A549 (cell line): ENCODE results near the gene TNFRSF13B. TPM values are rescaled to one million over a fixed set of nuclear protein-coding genes. Genes with fewer than 3 reads are reported as not detected.

Source experiments
- ATAC-seq, 2 experiments: fragments of 200-7000 bp in 1 of 2; fragments of >200 bp in 1 of 2; cut with Nextera tagmentation in 1 of 2; cut with Tn5 transposase in 1 of 2; 3 replicates each; pipeline versions ENCODE4 v1.8.0 to v1.9.1; 2018 to 2020; ENCODE audit warnings: mild to moderate bottlenecking in 1 of 2, moderate library complexity in 1 of 2
- CTCF ChIA-PET: fragments of 300-600 bp; sonication (Branson Sonifier 250); formaldehyde crosslinking; extraction: SDS; loops from one replicate; lab custom pipeline; 2021; ENCODE audit warnings: antibody characterized with exemption, inconsistent platforms; lab: Yijun Ruan, JAX
- POLR2A ChIA-PET: fragments of 350-600 bp; formaldehyde crosslinking; extraction: SDS; loops from one replicate; lab custom pipeline; 2021; ENCODE audit warnings: antibody characterized with exemption, inconsistent platforms; lab: Yijun Ruan, JAX
- DNase-seq, 2 experiments: peaks; one replicate each; pipeline versions ENCODE4 v3.0.0 to v3.0.0-alpha.2; 2011 to 2016; ENCODE audit warnings: low read depth in 1 of 2, low spot score in 1 of 2
- FAIRE-seq: peaks from 2 replicates; lab custom pipeline; 2011; peaks lifted over from hg19 to GRCh38; lab: Jason Lieb, UNC
- H3K27ac ChIP-seq, 2 experiments: fragments of >200 bp; sonication (Bioruptor Twin); formaldehyde crosslinking; 3 replicates each; pipeline ENCODE4 v1.5.1; 2016 to 2017
- H3K4me1 ChIP-seq: fragments of >200 bp; sonication (Bioruptor Twin); formaldehyde crosslinking; 3 replicates; pipeline ENCODE4 v1.6.1; 2016
- H3K4me2 ChIP-seq: fragments of >200 bp; sonication (Bioruptor Twin); formaldehyde crosslinking; 3 replicates; pipeline ENCODE4 v1.6.1; 2016
- H3K4me3 ChIP-seq: fragments of >200 bp; sonication (Bioruptor Twin); formaldehyde crosslinking; 3 replicates; pipeline ENCODE4 v1.5.1; 2016
- H3K9me3 ChIP-seq: fragments of >200 bp; sonication (Bioruptor Twin); formaldehyde crosslinking; 3 replicates; pipeline ENCODE4 v1.6.1; 2016
- ATOH8 ChIP-seq: fragments of 250-450 bp; sonication (Bioruptor Pico); IDR thresholded peaks from 2 replicates; pipeline ENCODE4 v1.5.0; 2020; ENCODE audit warnings: low read depth, mild to moderate bottlenecking, moderate library complexity
- BHLHE40 ChIP-seq: IDR thresholded peaks from 2 replicates; pipeline ENCODE4 v1.6.1; 2012; ENCODE audit warnings: low read depth, low read length, inconsistent platforms
- CHD4 ChIP-seq: fragments of 200-600 bp; sonication (generic); IDR thresholded peaks from 2 replicates; pipeline ENCODE4 v1.6.1; 2016; ENCODE audit warnings: antibody characterized with exemption, mild to moderate bottlenecking, borderline replicate concordance
- E2F6 ChIP-seq: IDR thresholded peaks from 2 replicates; pipeline ENCODE4 v1.6.1; 2012; ENCODE audit warnings: low read depth, borderline replicate concordance
- EHF ChIP-seq: fragments of 250-450 bp; sonication (Bioruptor Pico); IDR thresholded peaks from 2 replicates; pipeline ENCODE4 v1.5.0; 2020; ENCODE audit warnings: mild to moderate bottlenecking
- ELK1 ChIP-seq: fragments of 150-350 bp; IDR thresholded peaks from 2 replicates; pipeline ENCODE4 v1.6.1; 2014; ENCODE audit warnings: low read depth, mild to moderate bottlenecking, low read length
- HEYL ChIP-seq: fragments of 250-450 bp; sonication (Bioruptor Pico); IDR thresholded peaks from 2 replicates; pipeline ENCODE4 v1.8.0; 2021; ENCODE audit warnings: mild to moderate bottlenecking, moderate library complexity
- HOXB13 ChIP-seq: fragments of 250-450 bp; sonication (Bioruptor Pico); IDR thresholded peaks from 2 replicates; pipeline ENCODE4 v1.5.0; 2020; ENCODE audit warnings: low read depth, mild to moderate bottlenecking, moderate library complexity
- HOXB5 ChIP-seq: fragments of 250-450 bp; sonication (Bioruptor Pico); IDR thresholded peaks from 2 replicates; pipeline ENCODE4 v1.5.0; 2020; ENCODE audit warnings: mild to moderate bottlenecking, moderate library complexity
- JUN ChIP-seq, 2 experiments: fragments of >200 bp; sonication (Bioruptor Twin); formaldehyde crosslinking; IDR thresholded peaks; 2 replicates in 1 of 2; 3 replicates in 1 of 2; pipeline ENCODE4 v1.6.1; 2016 to 2017
- KDM5A ChIP-seq: fragments of 200-600 bp; sonication (generic); IDR thresholded peaks from 2 replicates; pipeline ENCODE4 v1.6.1; 2016; ENCODE audit warnings: antibody characterized with exemption, mild to moderate bottlenecking
- NR3C1 ChIP-seq: fragments of >200 bp; sonication (Bioruptor Twin); formaldehyde crosslinking; IDR thresholded peaks from 3 replicates; pipeline ENCODE4 v1.6.1; 2017
- POLR2AphosphoS2 ChIP-seq: conservative IDR thresholded peaks from 2 replicates; pipeline ENCODE4 v1.6.1; 2012; ENCODE audit warnings: low read length, improper control_type of control experiment, inconsistent platforms
- REST ChIP-seq: fragments of 200-600 bp; sonication (generic); IDR thresholded peaks from 2 replicates; pipeline ENCODE4 v1.6.1; 2016; ENCODE audit warnings: antibody characterized with exemption, mild to moderate bottlenecking, moderate library complexity
- SREBF2 ChIP-seq: fragments of 450-650 bp; IDR thresholded peaks from 2 replicates; pipeline ENCODE4 v1.6.1; 2014; ENCODE audit warnings: mild to moderate bottlenecking, moderate library complexity
- TFCP2L1 ChIP-seq: fragments of 250-450 bp; sonication (Bioruptor Pico); IDR thresholded peaks from 2 replicates; pipeline ENCODE4 v1.5.0; 2021; ENCODE audit warnings: mild to moderate bottlenecking
- USF2 ChIP-seq: fragments of 450-650 bp; IDR thresholded peaks from 2 replicates; pipeline ENCODE4 v1.6.1; 2014; ENCODE audit warnings: antibody characterized with exemption
- ZFP36 ChIP-seq: fragments of 450-650 bp; IDR thresholded peaks from 2 replicates; pipeline ENCODE4 v1.6.1; 2014; ENCODE audit warnings: borderline replicate concordance; ENCODE audit not compliant: partially characterized antibody
- ZSCAN20 ChIP-seq: fragments of 250-450 bp; sonication (Bioruptor Pico); IDR thresholded peaks from 2 replicates; pipeline ENCODE4 v1.8.0; 2022; ENCODE audit warnings: mild to moderate bottlenecking, moderate library complexity
- WGBS: methylation state at CpG from one replicate; pipeline ENCODE4 v1.1.6; 2017; ENCODE audit errors: missing lambda C conversion rate; 5-methylcytosine and 5-hydroxymethylcytosine counted together
- polyA plus RNA-seq, 4 experiments: library from polyadenylated mRNA; depleted of rRNA in 3 of 4; stranded (reverse); fragments of >200 nt; fragmentation: RNase III in 1 of 4; extraction: RNeasy Plus Mini Kit Qiagen cat#74134 plus additional on column Dnase treatment in 1 of 4; gene quantifications; 2 replicates in 3 of 4; 3 replicates in 1 of 4; pipeline ENCODE4 v1.2.3, GENCODE V29; 2011 to 2017

The TNFRSF13B gene
- polyA plus RNA-seq, 2 of the 4 experiments (the other 2 are of a cell fraction): not detected

- WGBS: 46% methylated on average over 3 of the region's 3 CpGs
- no peak for DNase-seq
- peak; percentile 47 to 60; a peak in 3 of 6 replicates for ATAC-seq
- H3K4me1 ChIP-seq: no peaks in the 10 kb centered on the region
- ChIA-PET POLR2A (no interaction called here), CTCF (interaction anchor here (0.9 to 1.7 kb wide), 3 partner anchors 9 to 77 kb away, joined by 3 to 5 read pairs (median 3); no protein-coding TSS in a partner anchor)
- no peak for FAIRE-seq
- H3K9me3 ChIP-seq: peaks cover 40% of the 10 kb centered on the region
- no peak for TF ChIP-seq JUN (IDR thresholded peaks at IDR 0.05)
- no peak for TF ChIP-seq E2F6
- TF ChIP-seq HOXB5 (CRISPR knock-in tag): no peak
- TF ChIP-seq CHD4: no peak
- no peak for TF ChIP-seq USF2
- TF ChIP-seq SREBF2: no peak
- TF ChIP-seq TFCP2L1 (CRISPR knock-in tag): no peak
- no peak for TF ChIP-seq KDM5A
- TF ChIP-seq EHF (CRISPR knock-in tag): no peak
- no peak for TF ChIP-seq ELK1
- no peak overlapping the region for H3K4me2 ChIP-seq
- H3K4me3 ChIP-seq: no peak overlapping the region
- H3K27ac ChIP-seq: no peak overlapping the region
Observed at GRCh38 chr17:16953347-16953746, 18.6 kb downstream of the TNFRSF13B start.

- Histone ChIP-seq H3K4me1 (no peaks in the 10 kb centered on the region), H3K4me3 (no peak overlapping the region), H3K27ac (no peak overlapping the region), H3K4me2 (no peak overlapping the region), H3K9me3 (peaks cover 44% of the 10 kb centered on the region)
- 47% methylated on average over 8 of the region's 8 CpGs for WGBS
- DNase-seq (no peak), FAIRE-seq (no peak), ATAC-seq (peak in 1 of 2 experiments; percentile 38; a peak in 3 of 6 replicates)
- ChIA-PET CTCF (no interaction called here), POLR2A (no interaction called here)
- TF ChIP-seq BHLHE40 (no peak), NR3C1 (no peak), ATOH8 (CRISPR knock-in tag) (no peak), HOXB13 (no peak), REST (no peak), POLR2AphosphoS2 (no peak), HEYL (CRISPR knock-in tag) (no peak), ZFP36 (no peak), ZSCAN20 (CRISPR knock-in tag) (no peak), E2F6 (no peak), EHF (CRISPR knock-in tag) (no peak)
Observed at GRCh38 chr17:16952401-16952800, 19.5 kb downstream of the TNFRSF13B start.
